MM.1S (cell line): ENCODE data around the gene CAND2.
A peak's percentile ranks its signal among the peaks of the same experiment; 100 is the strongest.
"Not testable (repeated sequence)": the region's sequence is repeated elsewhere in the genome, so short reads cannot be mapped to it uniquely, and the experiment has no call there.

Source experiments
- EZH2 ChIP-seq: fragments of 300-600 bp; sonication (generic); optimal IDR thresholded peaks from 2 replicates; pipeline ENCODE3; 2017; ENCODE audit warnings: low read depth, mild to moderate bottlenecking, antibody characterized with exemption, low read length, mixed read lengths
- EZH2phosphoT487 ChIP-seq: fragments of 300-600 bp; sonication (generic); IDR thresholded peaks from 2 replicates; pipeline ENCODE4 v1.6.1; 2018; ENCODE audit warnings: antibody characterized with exemption, low read length
- TF ChIP-seq, protein P1 (sequence below): fragments of 300-600 bp; sonication (generic); IDR thresholded peaks from 2 replicates; pipeline ENCODE4 v1.5.1; 2016; ENCODE audit warnings: antibody characterized with exemption, low read length, mixed read lengths

DNA sequence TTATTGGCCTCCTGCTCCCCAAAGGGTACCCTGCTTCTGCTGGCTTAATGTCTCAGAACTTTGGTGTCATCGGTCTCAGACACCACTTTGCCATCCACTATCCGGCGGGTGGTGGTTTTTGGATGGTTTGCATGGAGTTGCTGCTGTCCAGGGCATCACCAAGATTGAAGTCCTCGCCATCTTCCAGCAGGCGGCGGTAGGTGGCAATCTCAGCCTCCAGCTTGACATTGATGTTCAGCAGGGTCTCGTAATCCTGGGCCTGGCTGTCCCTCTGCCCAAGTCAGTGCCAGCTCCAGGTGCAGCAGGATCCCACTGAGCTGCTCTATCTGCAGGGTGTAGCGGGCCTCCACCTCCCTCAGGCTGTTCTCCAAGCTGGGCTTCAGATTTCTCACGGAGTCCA is 9.1 kb upstream of the CAND2 start:
- TF ChIP-seq, protein P1, sequence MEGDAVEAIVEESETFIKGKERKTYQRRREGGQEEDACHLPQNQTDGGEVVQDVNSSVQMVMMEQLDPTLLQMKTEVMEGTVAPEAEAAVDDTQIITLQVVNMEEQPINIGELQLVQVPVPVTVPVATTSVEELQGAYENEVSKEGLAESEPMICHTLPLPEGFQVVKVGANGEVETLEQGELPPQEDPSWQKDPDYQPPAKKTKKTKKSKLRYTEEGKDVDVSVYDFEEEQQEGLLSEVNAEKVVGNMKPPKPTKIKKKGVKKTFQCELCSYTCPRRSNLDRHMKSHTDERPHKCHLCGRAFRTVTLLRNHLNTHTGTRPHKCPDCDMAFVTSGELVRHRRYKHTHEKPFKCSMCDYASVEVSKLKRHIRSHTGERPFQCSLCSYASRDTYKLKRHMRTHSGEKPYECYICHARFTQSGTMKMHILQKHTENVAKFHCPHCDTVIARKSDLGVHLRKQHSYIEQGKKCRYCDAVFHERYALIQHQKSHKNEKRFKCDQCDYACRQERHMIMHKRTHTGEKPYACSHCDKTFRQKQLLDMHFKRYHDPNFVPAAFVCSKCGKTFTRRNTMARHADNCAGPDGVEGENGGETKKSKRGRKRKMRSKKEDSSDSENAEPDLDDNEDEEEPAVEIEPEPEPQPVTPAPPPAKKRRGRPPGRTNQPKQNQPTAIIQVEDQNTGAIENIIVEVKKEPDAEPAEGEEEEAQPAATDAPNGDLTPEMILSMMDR: peak; percentile 30
- TF ChIP-seq EZH2, EZH2phosphoT487: not testable (repeated sequence)
